ENCODE data around the gene CCDC192. TPM values are rescaled to one million over a fixed set of nuclear protein-coding genes. Genes with fewer than 3 reads are reported as not detected.

CCDC192 gene
- total RNA-seq, 1 donor from 2014 or later = not detected

DNA sequence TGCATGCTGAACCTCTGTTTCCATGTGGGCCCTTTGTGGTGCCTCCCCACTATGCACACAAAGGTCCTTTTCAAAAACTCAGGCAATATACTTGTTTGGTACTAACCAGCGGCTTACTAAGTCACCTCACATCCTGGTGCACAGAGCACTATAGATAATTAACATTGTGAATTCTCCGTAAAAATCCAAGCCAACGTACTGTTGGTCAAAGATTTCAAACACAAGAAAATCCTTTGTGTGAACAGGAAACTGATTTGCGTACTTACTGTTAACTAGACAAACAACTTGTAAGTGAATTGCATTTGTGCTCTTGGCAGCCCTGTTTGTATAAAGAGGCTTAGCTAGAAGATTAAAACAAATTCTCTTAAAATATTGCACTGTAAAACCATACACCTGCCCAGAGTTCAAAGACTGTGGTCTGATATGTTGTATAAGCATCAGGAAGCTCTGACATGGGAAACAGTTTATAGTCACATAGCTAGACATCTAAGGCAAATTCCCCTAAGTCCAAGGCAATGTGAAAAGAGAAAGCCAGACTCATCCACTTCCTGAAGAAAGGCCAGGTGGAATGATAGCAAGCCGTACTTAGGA lies 255.3 kb downstream of the CCDC192 start:
- no peak for DNase-seq (ENCODE audit: low spot score)
- no peaks in the 10 kb centered on the region for H3K27me3 Mint-ChIP-seq (ENCODE audit: low read depth)
- no peaks in the 10 kb centered on the region for H3K4me1 Mint-ChIP-seq (ENCODE audit: low read depth)
- no peak overlapping the region for H3K27ac Mint-ChIP-seq
- intact Hi-C loops (cut with micrococcal nuclease) = no loop called here
- H3K9me3 Mint-ChIP-seq = no peaks in the 10 kb centered on the region
- no peak overlapping the region for H3K4me3 Mint-ChIP-seq (ENCODE audit: low read depth)
- H3K36me3 Mint-ChIP-seq (ENCODE audit: low read depth) = no peaks in the 10 kb centered on the region

GRCh38 chr5:127959152-127959764 lies 256.1 kb downstream of the CCDC192 start:
- no peaks in the 10 kb centered on the region for H3K4me1 Mint-ChIP-seq (ENCODE audit: low read depth)
- H3K36me3 Mint-ChIP-seq (ENCODE audit: low read depth) = no peaks in the 10 kb centered on the region
- H3K27me3 Mint-ChIP-seq (ENCODE audit: low read depth) = no peaks in the 10 kb centered on the region
- intact Hi-C loops (cut with micrococcal nuclease) = no loop called here
- no peak overlapping the region for H3K27ac Mint-ChIP-seq
- no peak overlapping the region for H3K4me3 Mint-ChIP-seq (ENCODE audit: low read depth)
- H3K9me3 Mint-ChIP-seq = no peaks in the 10 kb centered on the region
- DNase-seq (ENCODE audit: low spot score) = no peak

GRCh38 chr5:127960270-127960691 lies 257.1 kb downstream of the CCDC192 start:
- Mint-ChIP-seq H3K27me3 (ENCODE audit: low read depth) (no peaks in the 10 kb centered on the region), H3K9me3 (no peaks in the 10 kb centered on the region), H3K27ac (no peak overlapping the region), H3K36me3 (ENCODE audit: low read depth) (no peaks in the 10 kb centered on the region), H3K4me1 (ENCODE audit: low read depth) (no peaks in the 10 kb centered on the region), H3K4me3 (ENCODE audit: low read depth) (no peak overlapping the region)
- intact Hi-C loops (cut with micrococcal nuclease) = no loop called here
- DNase-seq (ENCODE audit: low spot score) = no peak

GRCh38 chr5:127961006-127961762 lies 258.0 kb downstream of the CCDC192 start:
- intact Hi-C loops (cut with micrococcal nuclease) = no loop called here
- H3K9me3 Mint-ChIP-seq = no peaks in the 10 kb centered on the region
- H3K27me3 Mint-ChIP-seq (ENCODE audit: low read depth) = no peaks in the 10 kb centered on the region
- H3K27ac Mint-ChIP-seq = no peak overlapping the region
- no peaks in the 10 kb centered on the region for H3K36me3 Mint-ChIP-seq (ENCODE audit: low read depth)
- H3K4me1 Mint-ChIP-seq (ENCODE audit: low read depth) = no peaks in the 10 kb centered on the region
- no peak for DNase-seq (ENCODE audit: low spot score)
- H3K4me3 Mint-ChIP-seq (ENCODE audit: low read depth) = no peak overlapping the region

DNA sequence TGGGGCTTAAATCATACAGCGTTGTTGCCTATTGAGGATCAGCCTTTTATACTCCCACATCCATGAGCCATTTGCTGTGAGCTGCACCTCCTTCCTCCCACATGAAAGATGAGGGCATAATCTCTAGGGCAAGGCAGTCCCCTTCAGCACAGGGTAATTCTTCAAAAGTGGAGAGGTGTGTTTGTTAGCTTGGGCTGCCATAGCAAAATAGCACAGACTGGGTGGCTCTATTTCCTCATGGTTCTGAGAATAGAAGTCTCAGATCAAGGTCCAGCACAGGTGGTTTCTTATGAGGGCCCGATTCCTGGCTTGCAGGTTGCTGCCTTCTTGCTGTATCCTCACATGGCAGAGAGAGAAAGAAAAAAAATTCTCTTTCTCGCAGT lies 258.6 kb downstream of the CCDC192 start:
- Mint-ChIP-seq H3K27ac (no peak overlapping the region), H3K4me3 (ENCODE audit: low read depth) (no peak overlapping the region), H3K4me1 (ENCODE audit: low read depth) (no peaks in the 10 kb centered on the region), H3K9me3 (no peaks in the 10 kb centered on the region), H3K36me3 (ENCODE audit: low read depth) (no peaks in the 10 kb centered on the region), H3K27me3 (ENCODE audit: low read depth) (no peaks in the 10 kb centered on the region)
- no peak for DNase-seq (ENCODE audit: low spot score)
- intact Hi-C loops (cut with micrococcal nuclease) = no loop called here

- no peaks in the 10 kb centered on the region for H3K9me3 Mint-ChIP-seq
- H3K36me3 Mint-ChIP-seq (ENCODE audit: low read depth) = no peaks in the 10 kb centered on the region
- no peaks in the 10 kb centered on the region for H3K27me3 Mint-ChIP-seq (ENCODE audit: low read depth)
- no peak overlapping the region for H3K27ac Mint-ChIP-seq
- no peak for DNase-seq (ENCODE audit: low spot score)
- intact Hi-C loops (cut with micrococcal nuclease) = no loop called here
- H3K4me1 Mint-ChIP-seq (ENCODE audit: low read depth) = no peaks in the 10 kb centered on the region
- no peak overlapping the region for H3K4me3 Mint-ChIP-seq (ENCODE audit: low read depth)
These were observed 259.3 kb downstream of the CCDC192 start for GRCh38 chr5:127962491-127962890.

- H3K36me3 Mint-ChIP-seq (ENCODE audit: low read depth) = no peaks in the 10 kb centered on the region
- no peaks in the 10 kb centered on the region for H3K4me1 Mint-ChIP-seq (ENCODE audit: low read depth)
- DNase-seq (ENCODE audit: low spot score) = no peak
- no peaks in the 10 kb centered on the region for H3K9me3 Mint-ChIP-seq
- H3K4me3 Mint-ChIP-seq (ENCODE audit: low read depth) = no peak overlapping the region
- H3K27ac Mint-ChIP-seq = no peak overlapping the region
- no peaks in the 10 kb centered on the region for H3K27me3 Mint-ChIP-seq (ENCODE audit: low read depth)
- intact Hi-C loops (cut with micrococcal nuclease) = no loop called here
These were observed 260.0 kb downstream of the CCDC192 start for GRCh38 chr5:127963233-127963632.

- no peaks in the 10 kb centered on the region for H3K4me1 Mint-ChIP-seq (ENCODE audit: low read depth)
- intact Hi-C loops (cut with micrococcal nuclease) = no loop called here
- no peak overlapping the region for H3K27ac Mint-ChIP-seq
- no peak for DNase-seq (ENCODE audit: low spot score)
- no peaks in the 10 kb centered on the region for H3K9me3 Mint-ChIP-seq
- no peak overlapping the region for H3K4me3 Mint-ChIP-seq (ENCODE audit: low read depth)
- H3K27me3 Mint-ChIP-seq (ENCODE audit: low read depth) = no peaks in the 10 kb centered on the region
- no peaks in the 10 kb centered on the region for H3K36me3 Mint-ChIP-seq (ENCODE audit: low read depth)
These were observed 260.7 kb downstream of the CCDC192 start for GRCh38 chr5:127963931-127964330.

DNA sequence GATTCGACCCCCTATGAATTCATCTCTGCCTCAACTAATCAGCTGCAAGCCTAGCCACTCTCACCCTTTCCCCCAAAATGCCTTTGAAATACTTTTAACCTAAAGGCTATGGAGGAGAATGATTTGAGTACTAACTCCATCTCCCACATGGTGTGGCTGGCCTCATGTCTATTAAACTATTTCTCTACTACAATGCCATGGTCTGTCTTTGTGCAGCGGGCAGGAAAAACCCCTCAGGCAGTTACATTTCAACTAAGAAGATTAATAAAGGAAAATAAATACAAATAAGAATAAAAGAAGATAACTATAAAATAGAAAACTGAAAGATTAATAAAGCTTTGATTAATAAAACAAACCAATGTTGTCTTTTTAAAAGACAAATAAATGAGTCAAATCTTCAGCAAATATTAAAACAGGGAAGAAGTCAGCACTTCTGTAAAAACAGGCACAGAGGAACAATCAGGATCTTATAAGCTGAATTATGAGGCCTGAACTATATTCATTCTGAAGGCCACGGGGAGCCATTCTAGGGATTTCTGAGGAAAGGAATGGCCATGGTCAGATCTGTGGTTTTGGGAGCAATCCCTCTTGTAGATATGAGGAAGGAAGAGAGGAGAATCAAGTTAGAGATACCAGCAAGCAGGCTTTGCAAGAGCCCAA lies 264.3 kb downstream of the CCDC192 start:
- H3K27ac Mint-ChIP-seq = no peak overlapping the region
- H3K27me3 Mint-ChIP-seq (ENCODE audit: low read depth) = no peaks in the 10 kb centered on the region
- no peaks in the 10 kb centered on the region for H3K36me3 Mint-ChIP-seq (ENCODE audit: low read depth)
- no peak for DNase-seq (ENCODE audit: low spot score)
- no peaks in the 10 kb centered on the region for H3K9me3 Mint-ChIP-seq
- intact Hi-C loops (cut with micrococcal nuclease) = no loop called here
- H3K4me3 Mint-ChIP-seq (ENCODE audit: low read depth) = no peak overlapping the region
- no peaks in the 10 kb centered on the region for H3K4me1 Mint-ChIP-seq (ENCODE audit: low read depth)

DNA sequence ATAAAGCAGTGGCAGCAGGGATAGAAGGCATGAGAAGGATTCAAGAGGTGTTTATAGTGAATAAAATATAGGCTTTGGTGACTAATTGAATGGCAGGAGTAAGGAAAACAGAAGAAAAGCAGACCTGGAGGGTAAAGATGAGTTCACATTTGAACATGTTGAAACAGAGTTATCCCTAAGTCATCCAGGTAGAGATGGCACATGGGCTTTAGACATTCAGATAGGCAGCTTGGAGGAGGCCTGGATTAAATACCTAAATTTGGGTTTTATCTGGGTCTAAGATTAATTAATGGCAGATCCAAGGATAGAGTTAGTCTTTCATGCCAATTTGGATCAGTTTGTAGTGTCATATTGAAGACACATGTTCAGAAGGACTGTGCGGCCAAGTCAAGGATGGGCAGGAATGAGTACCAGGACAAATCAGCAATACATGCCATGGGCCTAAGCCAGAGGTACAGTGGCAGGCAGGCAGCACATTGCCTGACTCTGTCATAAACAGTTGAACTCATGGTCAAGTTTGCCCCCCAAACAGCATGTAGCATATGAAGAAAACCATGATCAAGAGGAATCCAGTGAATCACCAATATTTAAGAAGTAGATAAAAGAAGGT lies 264.9 kb downstream of the CCDC192 start:
- no peak overlapping the region for H3K27ac Mint-ChIP-seq
- intact Hi-C loops (cut with micrococcal nuclease) = no loop called here
- no peak overlapping the region for H3K4me3 Mint-ChIP-seq (ENCODE audit: low read depth)
- DNase-seq (ENCODE audit: low spot score) = no peak
- no peaks in the 10 kb centered on the region for H3K4me1 Mint-ChIP-seq (ENCODE audit: low read depth)
- H3K9me3 Mint-ChIP-seq = no peaks in the 10 kb centered on the region
- no peaks in the 10 kb centered on the region for H3K36me3 Mint-ChIP-seq (ENCODE audit: low read depth)
- H3K27me3 Mint-ChIP-seq (ENCODE audit: low read depth) = no peaks in the 10 kb centered on the region

- H3K27me3 Mint-ChIP-seq (ENCODE audit: low read depth) = no peaks in the 10 kb centered on the region
- H3K4me1 Mint-ChIP-seq (ENCODE audit: low read depth) = no peaks in the 10 kb centered on the region
- no peak overlapping the region for H3K4me3 Mint-ChIP-seq (ENCODE audit: low read depth)
- intact Hi-C loops (cut with micrococcal nuclease) = no loop called here
- H3K36me3 Mint-ChIP-seq (ENCODE audit: low read depth) = no peaks in the 10 kb centered on the region
- no peak for DNase-seq (ENCODE audit: low spot score)
- H3K9me3 Mint-ChIP-seq = no peaks in the 10 kb centered on the region
- no peak overlapping the region for H3K27ac Mint-ChIP-seq
These were observed 265.8 kb downstream of the CCDC192 start for GRCh38 chr5:127969002-127969401.

GRCh38 chr5:127969651-127970050 lies 266.5 kb downstream of the CCDC192 start:
- no peaks in the 10 kb centered on the region for H3K36me3 Mint-ChIP-seq (ENCODE audit: low read depth)
- H3K4me3 Mint-ChIP-seq (ENCODE audit: low read depth) = no peak overlapping the region
- no peaks in the 10 kb centered on the region for H3K27me3 Mint-ChIP-seq (ENCODE audit: low read depth)
- no peak for DNase-seq (ENCODE audit: low spot score)
- intact Hi-C loops (cut with micrococcal nuclease) = no loop called here
- no peaks in the 10 kb centered on the region for H3K4me1 Mint-ChIP-seq (ENCODE audit: low read depth)
- no peak overlapping the region for H3K27ac Mint-ChIP-seq
- no peaks in the 10 kb centered on the region for H3K9me3 Mint-ChIP-seq

DNA sequence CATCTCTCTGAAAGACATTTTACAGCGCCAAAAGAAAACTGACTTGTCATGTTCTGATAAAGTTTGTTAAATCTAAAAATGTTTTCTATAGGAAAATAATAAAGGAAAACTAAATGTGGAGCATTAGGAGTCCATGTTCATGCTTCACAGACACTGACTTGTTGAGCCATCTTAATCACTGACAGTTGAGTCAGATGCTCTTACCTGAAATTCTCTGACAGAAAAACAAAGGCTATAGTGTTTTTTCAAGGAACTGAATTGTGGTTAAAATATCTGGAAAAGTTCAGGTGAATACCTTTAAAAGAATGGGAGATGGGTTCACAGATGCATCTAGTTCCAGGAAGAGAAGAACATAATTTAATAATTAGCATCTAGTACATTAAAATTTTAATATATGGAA lies 266.9 kb downstream of the CCDC192 start:
- Mint-ChIP-seq H3K36me3 (ENCODE audit: low read depth) (no peaks in the 10 kb centered on the region), H3K9me3 (no peaks in the 10 kb centered on the region), H3K4me3 (ENCODE audit: low read depth) (no peak overlapping the region), H3K27ac (no peak overlapping the region), H3K27me3 (ENCODE audit: low read depth) (no peaks in the 10 kb centered on the region), H3K4me1 (ENCODE audit: low read depth) (no peaks in the 10 kb centered on the region)
- DNase-seq (ENCODE audit: low spot score) = no peak
- intact Hi-C loops (cut with micrococcal nuclease) = no loop called here
